Neural progenitor cell (in vitro differentiated cells): ENCODE measurements around the gene HOXA10.

Source experiments
- EZH2phosphoT487 ChIP-seq: fragments of 200-600 bp; sonication (generic); IDR thresholded peaks from 2 replicates; pipeline ENCODE4 v1.6.1; 2017; ENCODE audit warnings: antibody characterized with exemption
- TF ChIP-seq, protein P1 (sequence below): fragments of 200-600 bp; sonication (generic); IDR thresholded peaks from 2 replicates; pipeline ENCODE4 v1.5.1; 2017; ENCODE audit warnings: antibody characterized with exemption, mild to moderate bottlenecking

DNA sequence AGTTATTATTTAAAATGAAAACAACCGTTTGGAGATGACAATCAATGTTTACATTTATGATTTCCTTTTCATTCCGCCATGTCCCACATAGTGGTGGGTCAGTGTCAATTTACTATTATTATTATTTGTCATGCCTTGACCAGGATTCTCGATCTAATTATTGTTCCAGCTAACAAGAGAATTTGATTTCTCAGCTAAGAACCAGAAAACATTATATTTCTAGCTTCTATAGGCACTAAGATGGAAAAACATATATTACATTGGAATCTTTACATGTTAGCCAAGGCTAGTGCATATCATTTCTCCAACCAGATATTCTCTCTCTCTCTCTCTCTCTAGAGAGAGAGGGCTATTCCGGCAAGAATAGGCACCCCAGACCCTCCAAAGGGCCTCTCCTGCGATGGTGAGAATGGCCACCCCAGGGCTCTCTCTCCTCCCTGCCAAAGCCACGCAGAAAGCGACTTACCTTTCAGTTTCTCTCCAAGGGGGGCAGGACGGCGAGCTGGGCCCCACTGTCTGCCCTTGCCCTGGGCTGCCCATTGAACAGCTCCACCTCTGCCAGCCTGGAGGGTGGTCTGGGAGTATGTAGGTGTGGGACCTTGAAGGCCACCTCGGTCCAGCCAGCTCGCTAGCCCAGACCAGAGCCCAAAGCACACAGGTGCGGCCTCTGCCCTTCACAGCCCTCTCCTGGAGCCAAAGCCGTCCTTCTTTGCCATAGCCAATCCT is 24.1 kb downstream of the HOXA10 start:
- TF ChIP-seq, protein P1, sequence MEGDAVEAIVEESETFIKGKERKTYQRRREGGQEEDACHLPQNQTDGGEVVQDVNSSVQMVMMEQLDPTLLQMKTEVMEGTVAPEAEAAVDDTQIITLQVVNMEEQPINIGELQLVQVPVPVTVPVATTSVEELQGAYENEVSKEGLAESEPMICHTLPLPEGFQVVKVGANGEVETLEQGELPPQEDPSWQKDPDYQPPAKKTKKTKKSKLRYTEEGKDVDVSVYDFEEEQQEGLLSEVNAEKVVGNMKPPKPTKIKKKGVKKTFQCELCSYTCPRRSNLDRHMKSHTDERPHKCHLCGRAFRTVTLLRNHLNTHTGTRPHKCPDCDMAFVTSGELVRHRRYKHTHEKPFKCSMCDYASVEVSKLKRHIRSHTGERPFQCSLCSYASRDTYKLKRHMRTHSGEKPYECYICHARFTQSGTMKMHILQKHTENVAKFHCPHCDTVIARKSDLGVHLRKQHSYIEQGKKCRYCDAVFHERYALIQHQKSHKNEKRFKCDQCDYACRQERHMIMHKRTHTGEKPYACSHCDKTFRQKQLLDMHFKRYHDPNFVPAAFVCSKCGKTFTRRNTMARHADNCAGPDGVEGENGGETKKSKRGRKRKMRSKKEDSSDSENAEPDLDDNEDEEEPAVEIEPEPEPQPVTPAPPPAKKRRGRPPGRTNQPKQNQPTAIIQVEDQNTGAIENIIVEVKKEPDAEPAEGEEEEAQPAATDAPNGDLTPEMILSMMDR = no peak
- no peak for TF ChIP-seq EZH2phosphoT487
